Sigmoid colon (tissue), 7 donors: ENCODE results near the gene MIEF1. TPM values are rescaled to one million over a fixed set of nuclear protein-coding genes. Genes with fewer than 3 reads are reported as not detected.

ENCODE experiments used
- DNase-seq: peaks from one replicate; pipeline ENCODE4 v3.0.0-alpha.2; 2019
- H3K27ac ChIP-seq, 4 donors: fragments of 200-600 bp; sonication (generic); one replicate each; pipeline ENCODE4 v1.5.1; 2016 to 2019; ENCODE audit warnings: mild to moderate bottlenecking in 1 of 4
- H3K27me3 ChIP-seq, 3 donors: fragments of 200-600 bp; sonication (generic); one replicate each; pipeline ENCODE4 v1.5.1; 2019; ENCODE audit warnings: mild to moderate bottlenecking in 1 of 3
- H3K36me3 ChIP-seq, 4 donors: fragments of 200-600 bp; sonication (generic); one replicate each; pipeline ENCODE4 v1.5.1; 2016 to 2019
- H3K4me1 ChIP-seq, 4 donors: fragments of 200-600 bp; sonication (generic); one replicate each; pipeline ENCODE4 v1.5.1; 2017 to 2019
- H3K4me3 ChIP-seq, 4 donors: fragments of 200-600 bp; sonication (generic); one replicate each; pipeline ENCODE4 v1.5.1; 2017 to 2019; ENCODE audit warnings: mild to moderate bottlenecking in 2 of 4, moderate library complexity in 1 of 4
- H3K9me3 ChIP-seq, 4 donors: fragments of 200-600 bp in 3 of 4; sonication (generic) in 3 of 4; one replicate each; pipeline versions ENCODE4 v1.5.1 to v1.6.1; 2013 to 2019
- CTCF ChIP-seq, 4 experiments: fragments of 450-650 bp in 3 of 4; fragments of 200-600 bp in 1 of 4; IDR thresholded peaks; one replicate each; pipeline ENCODE4 v1.5.1; 2016 to 2019; ENCODE audit warnings: antibody characterized with exemption in 4 of 4, mild to moderate bottlenecking in 3 of 4, moderate library complexity in 2 of 4
- EP300 ChIP-seq, 4 donors: sonication (generic); formaldehyde crosslinking; IDR thresholded peaks; one replicate each; pipeline ENCODE4 v1.6.1; 2017; ENCODE audit warnings: antibody characterized with exemption in 4 of 4
- POLR2A ChIP-seq, 2 donors: fragments of 450-650 bp; IDR thresholded peaks; one replicate each; pipeline ENCODE4 v1.6.1; 2016; ENCODE audit warnings: antibody characterized with exemption in 2 of 2, mild to moderate bottlenecking in 2 of 2, moderate library complexity in 2 of 2
- POLR2AphosphoS5 ChIP-seq, 4 donors: sonication (generic); formaldehyde crosslinking; IDR thresholded peaks; one replicate each; pipeline ENCODE4 v1.6.1; 2017; ENCODE audit warnings: antibody characterized with exemption in 4 of 4
- WGBS, 2 donors: extraction: QIAGEN DNeasy Blood & Tissue Kit; methylation state at CpG; one replicate each; pipeline ENCODE4 v1.1.7; 2013; 5-methylcytosine and 5-hydroxymethylcytosine counted together
- intact Hi-C: fragments of 100-400 bp; cut with DNase I; formaldehyde crosslinking; loops from one replicate; pipeline ENCODE4 v1.15.1; 2023
- polyA plus RNA-seq, 3 donors: library from polyadenylated mRNA; stranded (reverse); fragments of 200-250 nt; gene quantifications; one replicate each; pipeline ENCODE4 v1.2.3, GENCODE V29; 2013
- total RNA-seq, 4 donors: library from RNA; depleted of rRNA; stranded (reverse); fragments of >200 nt; gene quantifications; one replicate each; pipeline ENCODE4 v1.1.0, GENCODE V29; 2016
- donor health status: healthy with polysubstance abuse.
- donor health status: Bipolar disorder and iron deficiency.
- donor health status: healthy.

The MIEF1 gene
- total and polyA plus RNA-seq, 7 donors = 9.0 to 25.4 (median 14.2) TPM

GRCh38 chr22:39560127-39560526 lies 58.0 kb downstream of the MIEF1 start:
- intact Hi-C loops = no loop called here
- Histone ChIP-seq H3K27ac (no peak overlapping the region), H3K27me3 (peaks cover 26 to 77% (median 40%) of the 10 kb centered on the region in 3 donors), H3K4me1 (peaks cover 0 to 14% (median 12%) of the 10 kb centered on the region in 4 donors), H3K9me3 (no peaks in the 10 kb centered on the region), H3K4me3 (no peak overlapping the region), H3K36me3 (no peaks in the 10 kb centered on the region)
- 28 to 62% methylated on average over 6 of the region's 6 CpGs for WGBS, 2 donors
- no peak for TF ChIP-seq POLR2A (IDR thresholded peaks at IDR 0.05)
- no peak for TF ChIP-seq EP300 (IDR thresholded peaks at IDR 0.05)
- TF ChIP-seq POLR2AphosphoS5 (IDR thresholded peaks at IDR 0.05) = no peak
- no peak for TF ChIP-seq CTCF (IDR thresholded peaks at IDR 0.05)
- DNase-seq = no peak

GRCh38 chr22:39562839-39563489 lies 60.9 kb downstream of the MIEF1 start:
- TF ChIP-seq POLR2AphosphoS5 (IDR thresholded peaks at IDR 0.05) = no peak
- no peak for TF ChIP-seq CTCF (IDR thresholded peaks at IDR 0.05)
- TF ChIP-seq EP300 (IDR thresholded peaks at IDR 0.05) = no peak
- TF ChIP-seq POLR2A (IDR thresholded peaks at IDR 0.05) = no peak
- Histone ChIP-seq H3K9me3 (no peaks in the 10 kb centered on the region), H3K4me1 (peaks cover 0 to 7% (median 6%) of the 10 kb centered on the region in 4 donors), H3K4me3 (no peak overlapping the region), H3K27ac (no peak overlapping the region), H3K36me3 (no peaks in the 10 kb centered on the region), H3K27me3 (peaks cover 15 to 56% (median 23%) of the 10 kb centered on the region in 3 donors)
- DNase-seq = no peak
- WGBS, 2 donors = 78 to 79% methylated on average over 9 of the region's 9 CpGs
- intact Hi-C loops = no loop called here

- H3K27me3 ChIP-seq = peaks cover 6 to 47% (median 14%) of the 10 kb centered on the region in 3 donors
- WGBS, 2 donors = 82 to 91% methylated on average over 7 of the region's 7 CpGs
- TF ChIP-seq POLR2A (IDR thresholded peaks at IDR 0.05) (no peak), POLR2AphosphoS5 (IDR thresholded peaks at IDR 0.05) (no peak), EP300 (IDR thresholded peaks at IDR 0.05) (no peak), CTCF (IDR thresholded peaks at IDR 0.05) (no peak)
Observed at GRCh38 chr22:39563571-39564428, 61.7 kb downstream of the MIEF1 start.

GRCh38 chr22:39565414-39565944 lies 63.4 kb downstream of the MIEF1 start:
- no peaks in the 10 kb centered on the region for H3K9me3 ChIP-seq
- intact Hi-C loops = no loop called here
- no peak overlapping the region for H3K27ac ChIP-seq
- no peak for TF ChIP-seq EP300 (IDR thresholded peaks at IDR 0.05)
- 96 to 97% methylated on average over 5 of the region's 5 CpGs for WGBS, 2 donors
- no peaks in the 10 kb centered on the region for H3K36me3 ChIP-seq
- peaks cover 0 to 31% (median 0%) of the 10 kb centered on the region in 3 donors for H3K27me3 ChIP-seq
- no peak for DNase-seq
- H3K4me1 ChIP-seq = no peaks in the 10 kb centered on the region
- H3K4me3 ChIP-seq = no peak overlapping the region

More at GRCh38 chr22:39563571-39564428, 61.7 kb downstream of the MIEF1 start:
- no peak overlapping the region for H3K27ac ChIP-seq
- no peak for DNase-seq
- H3K36me3 ChIP-seq = no peaks in the 10 kb centered on the region
- no peaks in the 10 kb centered on the region for H3K9me3 ChIP-seq
- H3K4me1 ChIP-seq = no peaks in the 10 kb centered on the region
- H3K4me3 ChIP-seq = no peak overlapping the region
- intact Hi-C loops = no loop called here
